ENCODE data around the gene STRA6.

The STRA6 gene

DNA sequence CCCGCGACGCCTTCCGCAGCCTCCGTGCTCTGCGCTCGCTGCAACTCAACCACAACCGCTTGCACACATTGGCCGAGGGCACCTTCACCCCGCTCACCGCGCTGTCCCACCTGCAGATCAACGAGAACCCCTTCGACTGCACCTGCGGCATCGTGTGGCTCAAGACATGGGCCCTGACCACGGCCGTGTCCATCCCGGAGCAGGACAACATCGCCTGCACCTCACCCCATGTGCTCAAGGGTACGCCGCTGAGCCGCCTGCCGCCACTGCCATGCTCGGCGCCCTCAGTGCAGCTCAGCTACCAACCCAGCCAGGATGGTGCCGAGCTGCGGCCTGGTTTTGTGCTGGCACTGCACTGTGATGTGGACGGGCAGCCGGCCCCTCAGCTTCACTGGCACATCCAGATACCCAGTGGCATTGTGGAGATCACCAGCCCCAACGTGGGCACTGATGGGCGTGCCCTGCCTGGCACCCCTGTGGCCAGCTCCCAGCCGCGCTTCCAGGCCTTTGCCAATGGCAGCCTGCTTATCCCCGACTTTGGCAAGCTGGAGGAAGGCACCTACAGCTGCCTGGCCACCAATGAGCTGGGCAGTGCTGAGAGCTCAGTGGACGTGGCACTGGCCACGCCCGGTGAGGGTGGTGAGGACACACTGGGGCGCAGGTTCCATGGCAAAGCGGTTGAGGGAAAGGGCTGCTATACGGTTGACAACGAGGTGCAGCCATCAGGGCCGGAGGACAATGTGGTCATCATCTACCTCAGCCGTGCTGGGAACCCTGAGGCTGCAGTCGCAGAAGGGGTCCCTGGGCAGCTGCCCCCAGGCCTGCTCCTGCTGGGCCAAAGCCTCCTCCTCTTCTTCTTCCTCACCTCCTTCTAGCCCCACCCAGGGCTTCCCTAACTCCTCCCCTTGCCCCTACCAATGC is 27.1 kb downstream of the STRA6 start:
- TF ChIP-seq, protein P1, sequence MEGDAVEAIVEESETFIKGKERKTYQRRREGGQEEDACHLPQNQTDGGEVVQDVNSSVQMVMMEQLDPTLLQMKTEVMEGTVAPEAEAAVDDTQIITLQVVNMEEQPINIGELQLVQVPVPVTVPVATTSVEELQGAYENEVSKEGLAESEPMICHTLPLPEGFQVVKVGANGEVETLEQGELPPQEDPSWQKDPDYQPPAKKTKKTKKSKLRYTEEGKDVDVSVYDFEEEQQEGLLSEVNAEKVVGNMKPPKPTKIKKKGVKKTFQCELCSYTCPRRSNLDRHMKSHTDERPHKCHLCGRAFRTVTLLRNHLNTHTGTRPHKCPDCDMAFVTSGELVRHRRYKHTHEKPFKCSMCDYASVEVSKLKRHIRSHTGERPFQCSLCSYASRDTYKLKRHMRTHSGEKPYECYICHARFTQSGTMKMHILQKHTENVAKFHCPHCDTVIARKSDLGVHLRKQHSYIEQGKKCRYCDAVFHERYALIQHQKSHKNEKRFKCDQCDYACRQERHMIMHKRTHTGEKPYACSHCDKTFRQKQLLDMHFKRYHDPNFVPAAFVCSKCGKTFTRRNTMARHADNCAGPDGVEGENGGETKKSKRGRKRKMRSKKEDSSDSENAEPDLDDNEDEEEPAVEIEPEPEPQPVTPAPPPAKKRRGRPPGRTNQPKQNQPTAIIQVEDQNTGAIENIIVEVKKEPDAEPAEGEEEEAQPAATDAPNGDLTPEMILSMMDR (conservative IDR thresholded peaks at IDR 0.05; ENCODE audit: low read length): no peak
- DNase-seq (ENCODE audit: low read depth): no peak
- peak overlapping the region; percentile 73 for H3K4me3 ChIP-seq (ENCODE audit: low read length)

DNA sequence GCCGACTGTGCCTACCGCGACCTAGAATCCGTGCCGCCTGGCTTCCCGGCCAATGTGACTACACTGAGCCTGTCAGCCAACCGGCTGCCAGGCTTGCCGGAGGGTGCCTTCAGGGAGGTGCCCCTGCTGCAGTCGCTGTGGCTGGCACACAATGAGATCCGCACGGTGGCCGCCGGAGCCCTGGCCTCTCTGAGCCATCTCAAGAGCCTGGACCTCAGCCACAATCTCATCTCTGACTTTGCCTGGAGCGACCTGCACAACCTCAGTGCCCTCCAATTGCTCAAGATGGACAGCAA is 27.7 kb downstream of the STRA6 start:
- no peak for DNase-seq (ENCODE audit: low read depth)
- TF ChIP-seq, protein P1 (conservative IDR thresholded peaks at IDR 0.05; ENCODE audit: low read length): no peak
- H3K4me3 ChIP-seq (ENCODE audit: low read length): peak overlapping the region; percentile 73

DNA sequence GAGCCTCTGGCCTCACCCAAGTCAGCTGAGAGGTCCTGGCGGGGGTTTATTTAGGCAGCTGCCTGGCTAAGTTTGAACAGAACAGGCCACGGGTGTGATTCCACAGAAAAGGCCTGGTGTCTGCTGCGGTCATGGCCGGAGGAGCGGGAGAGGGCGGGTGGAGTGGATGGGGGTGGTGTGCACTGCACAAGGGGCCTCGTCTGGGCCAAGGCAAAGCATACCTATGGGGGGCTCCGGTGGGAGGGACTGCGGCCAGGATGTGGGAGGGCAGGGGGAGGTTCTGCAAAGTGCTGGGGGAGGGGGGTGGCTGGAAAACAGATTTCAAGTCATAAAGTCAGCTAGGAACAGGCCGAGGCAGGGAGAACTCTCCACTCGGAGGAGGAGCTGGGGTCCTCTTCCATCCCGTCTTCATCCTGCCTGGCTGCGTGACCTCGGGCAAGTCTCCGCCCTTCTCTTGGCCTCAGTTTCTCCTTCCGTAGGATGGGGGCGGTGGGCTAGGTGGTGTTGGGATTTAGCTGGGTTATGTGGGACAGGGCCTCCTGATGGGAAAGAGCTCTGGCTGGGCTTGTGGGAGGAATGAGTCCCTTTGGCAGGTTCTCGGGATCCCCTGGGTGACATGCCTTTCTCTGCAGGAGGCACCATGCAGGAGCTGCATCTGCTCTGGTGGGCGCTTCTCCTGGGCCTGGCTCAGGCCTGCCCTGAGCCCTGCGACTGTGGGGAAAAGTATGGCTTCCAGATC is 28.2 kb downstream of the STRA6 start:
- peak; percentile 67 for DNase-seq (ENCODE audit: low read depth)
- TF ChIP-seq, protein P1 (conservative IDR thresholded peaks at IDR 0.05; ENCODE audit: low read length): no peak
- H3K4me3 ChIP-seq (ENCODE audit: low read length): peak overlapping the region; percentile 73

DNA sequence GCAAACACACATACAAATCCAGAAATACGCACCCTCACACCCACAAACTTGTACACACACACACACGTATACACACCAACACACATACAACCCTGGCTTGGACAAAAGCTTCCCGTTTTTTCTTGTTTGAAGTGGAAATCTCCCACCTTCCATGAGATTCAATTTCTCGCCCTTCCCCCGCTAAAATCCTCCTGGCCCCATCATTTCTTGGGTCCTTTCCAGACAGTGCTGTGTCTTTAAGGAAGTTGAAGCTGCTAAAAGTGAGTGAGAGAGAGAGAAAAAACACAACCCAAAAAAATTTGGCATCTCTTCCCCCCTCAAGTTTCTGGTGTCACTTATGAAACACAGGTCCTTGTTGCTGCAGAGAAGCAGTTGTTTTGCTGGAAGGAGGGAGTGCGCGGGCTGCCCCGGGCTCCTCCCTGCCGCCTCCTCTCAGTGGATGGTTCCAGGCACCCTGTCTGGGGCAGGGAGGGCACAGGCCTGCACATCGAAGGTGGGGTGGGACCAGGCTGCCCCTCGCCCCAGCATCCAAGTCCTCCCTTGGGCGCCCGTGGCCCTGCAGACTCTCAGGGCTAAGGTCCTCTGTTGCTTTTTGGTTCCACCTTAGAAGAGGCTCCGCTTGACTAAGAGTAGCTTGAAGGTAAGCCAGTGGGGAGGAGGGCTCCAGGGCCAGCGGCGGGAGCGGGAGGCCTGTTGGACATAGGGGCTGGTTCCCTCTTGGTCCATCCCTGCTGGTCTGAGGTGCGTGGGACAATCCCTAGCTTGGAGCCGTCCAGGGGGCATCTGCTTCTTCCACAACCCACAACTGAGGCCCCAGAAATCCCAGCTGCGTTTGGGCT is 29.0 kb downstream of the STRA6 start, which contains the start of gene ISLR:
ISLR (plus strand) TSS at position 331 of the 839 bp plus-strand sequence. CDS start 1,149 bp downstream, outside the sequence.
- DNase-seq (ENCODE audit: low read depth): peak; percentile 93
- H3K4me3 ChIP-seq (ENCODE audit: low read length): peak within 1 kb of the TSS; percentile 73
- TF ChIP-seq, protein P1 (conservative IDR thresholded peaks at IDR 0.05; ENCODE audit: low read length): no peak

- peak overlapping the region; percentile 25 for H3K4me3 ChIP-seq (ENCODE audit: low read length)
- TF ChIP-seq, protein P1 (conservative IDR thresholded peaks at IDR 0.05; ENCODE audit: low read length): 0 out of 2 replicates have a peak, but pooled peaks have one; percentile 15
- peak; percentile 84 for DNase-seq (ENCODE audit: low read depth)
These were observed 29.7 kb downstream of the STRA6 start for GRCh38 chr15:74172701-74173379.

GRCh38 chr15:74171965-74172541 is 30.5 kb downstream of the STRA6 start:
- H3K4me3 ChIP-seq (ENCODE audit: low read length): no peak overlapping the region
- DNase-seq (ENCODE audit: low read depth): no peak
- TF ChIP-seq, protein P1 (conservative IDR thresholded peaks at IDR 0.05; ENCODE audit: low read length): no peak
